Esophagus muscularis mucosa (tissue), 4 donors: ENCODE data around the gene IZUMO4. TPM values are rescaled to one million over a fixed set of nuclear protein-coding genes. Genes with fewer than 3 reads are reported as not detected.
A peak's percentile ranks its signal among the peaks of the same experiment; 100 is the strongest.

ENCODE experiments used
- DNase-seq: peaks from one replicate; pipeline ENCODE4 v3.0.0-alpha.2; 2017; ENCODE audit errors: extremely low spot score
- H3K27ac ChIP-seq, 4 donors: fragments of 200-600 bp; sonication (generic); replicated peaks in 1 of 4; 1 replicate in 3 of 4; 2 replicates in 1 of 4; pipeline ENCODE4 v1.5.1; 2016 to 2019; ENCODE audit warnings: mild to moderate bottlenecking in 1 of 4
- H3K27me3 ChIP-seq, 4 donors: fragments of 200-600 bp; sonication (generic); one replicate each; pipeline versions ENCODE4 v1.5.1 to v1.6.0; 2016 to 2019
- H3K36me3 ChIP-seq, 4 donors: fragments of 200-600 bp; sonication (generic); one replicate each; pipeline ENCODE4 v1.5.1; 2016 to 2019
- H3K4me1 ChIP-seq, 4 donors: fragments of 200-600 bp; sonication (generic); one replicate each; pipeline ENCODE4 v1.5.1; 2016 to 2019
- H3K4me3 ChIP-seq, 4 donors: fragments of 200-600 bp; sonication (generic); 1 replicate in 2 of 4; 2 replicates in 2 of 4; pipeline ENCODE4 v1.5.1; 2016 to 2019; ENCODE audit warnings: mild to moderate bottlenecking in 4 of 4, moderate library complexity in 1 of 4
- H3K9me3 ChIP-seq, 4 donors: fragments of 200-600 bp; sonication (generic); 1 replicate in 3 of 4; 2 replicates in 1 of 4; pipeline ENCODE4 v1.5.1; 2016 to 2019
- CTCF ChIP-seq, 3 experiments: fragments of 200-600 bp in 2 of 3; fragments of 450-650 bp in 1 of 3; sonication (generic) in 2 of 3; IDR thresholded peaks; one replicate each; pipeline ENCODE4 v1.5.1; 2017 to 2019; ENCODE audit warnings: antibody characterized with exemption in 3 of 3, mild to moderate bottlenecking in 2 of 3, moderate library complexity in 1 of 3
- EP300 ChIP-seq: sonication (generic); formaldehyde crosslinking; IDR thresholded peaks from one replicate; pipeline ENCODE4 v1.6.1; 2017; ENCODE audit warnings: antibody characterized with exemption
- POLR2A ChIP-seq: fragments of 450-650 bp; IDR thresholded peaks from one replicate; pipeline ENCODE4 v1.6.1; 2017; ENCODE audit warnings: antibody characterized with exemption, moderate library complexity, mild to moderate bottlenecking, low read depth
- POLR2AphosphoS5 ChIP-seq, 2 donors: sonication (generic); formaldehyde crosslinking; IDR thresholded peaks; one replicate each; pipeline ENCODE4 v1.6.1; 2017; ENCODE audit warnings: antibody characterized with exemption in 2 of 2
- WGBS: methylation state at CpG from one replicate; pipeline ENCODE4 v1.1.5; 2018; 5-methylcytosine and 5-hydroxymethylcytosine counted together
- intact Hi-C: fragments of 100-400 bp; cut with DNase I; formaldehyde crosslinking; loops from one replicate; pipeline ENCODE4 v1.15.1; 2023
- total RNA-seq, 4 donors: library from RNA; depleted of rRNA; stranded (reverse); fragments of >200 nt; gene quantifications; one replicate each; pipeline versions ENCODE4 v1.1.0 to v1.2.1, GENCODE V29; 2016

The IZUMO4 gene
- total RNA-seq, 4 donors from 2014 or later: 1.9 to 6.0 (median 3.9) TPM

DNA sequence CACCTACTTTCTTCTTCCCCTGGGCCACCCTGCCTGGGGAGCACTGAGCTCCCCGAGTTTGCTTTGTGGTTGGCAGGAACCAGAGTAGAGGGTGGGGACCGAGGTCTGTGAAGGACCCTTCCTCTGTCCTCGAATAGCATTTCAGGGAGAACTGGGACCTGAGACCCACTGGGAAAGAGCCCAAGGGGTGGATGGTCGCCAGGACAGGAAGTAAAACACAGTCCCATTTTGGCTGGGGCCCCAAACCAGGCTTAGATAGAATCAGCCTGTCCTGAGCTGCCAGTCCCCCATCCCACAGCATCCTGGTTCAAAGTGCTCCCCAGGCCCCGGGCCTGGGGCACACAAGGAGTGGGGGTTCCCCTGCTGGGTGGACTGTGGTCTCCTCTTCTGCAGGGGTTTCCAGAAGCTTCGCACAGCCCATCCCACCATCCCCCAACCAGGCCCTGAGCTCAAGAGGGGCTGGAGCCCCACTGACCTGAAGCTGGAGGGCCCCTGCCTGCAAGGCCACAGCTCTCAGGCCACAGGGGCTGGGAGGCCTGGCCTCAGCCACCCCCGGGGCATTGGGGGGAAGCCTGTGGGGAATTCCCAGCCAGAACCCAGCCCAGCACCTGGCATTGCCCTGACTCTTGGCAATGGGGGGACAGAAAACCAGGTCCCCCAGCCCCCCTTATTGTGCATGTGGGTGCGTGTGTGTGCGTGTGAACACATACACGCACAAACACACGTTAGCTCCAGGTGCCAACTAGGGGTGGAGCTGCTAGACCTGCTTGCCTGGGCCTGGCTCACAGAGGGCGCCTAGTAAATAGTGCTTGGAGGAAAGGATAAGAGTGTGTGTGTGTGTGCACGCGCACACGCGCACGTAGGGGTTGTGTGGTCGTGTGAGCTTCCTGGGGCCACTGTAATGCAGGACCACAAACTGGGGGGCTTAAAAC, 44.7 kb upstream of the IZUMO4 start:
- Histone ChIP-seq H3K27me3 (no peaks in the 10 kb centered on the region), H3K4me1 (peaks cover 65 to 88% (median 83%) of the 10 kb centered on the region in 4 donors), H3K36me3 (peaks cover 0 to 22% (median 10%) of the 10 kb centered on the region in 4 donors), H3K27ac (peak overlapping the region; percentile 99 to 100 (median 100)), H3K9me3 (no peaks in the 10 kb centered on the region), H3K4me3 (peak overlapping the region; percentile 87 to 100 (median 97))
- WGBS: 65% methylated on average over 16 of the region's 18 CpGs
- intact Hi-C loops: no loop called here
- TF ChIP-seq POLR2A (no peak), CTCF (IDR thresholded peaks at IDR 0.05) (no peak), EP300 (no peak), POLR2AphosphoS5 (IDR thresholded peaks at IDR 0.05) (no peak)
- no peak for DNase-seq

- H3K9me3 ChIP-seq: no peaks in the 10 kb centered on the region
- intact Hi-C loops: no loop called here
- peaks cover 0 to 5% (median 1%) of the 10 kb centered on the region in 4 donors for H3K36me3 ChIP-seq
- TF ChIP-seq POLR2AphosphoS5 (IDR thresholded peaks at IDR 0.05) (peak; percentile 81 to 90), POLR2A (no peak), CTCF (IDR thresholded peaks at IDR 0.05) (no peak)
- peak overlapping the region; percentile 48 to 100 (median 100) for H3K27ac ChIP-seq
- peaks cover 53 to 88% (median 81%) of the 10 kb centered on the region in 4 donors for H3K4me1 ChIP-seq
- H3K27me3 ChIP-seq: no peaks in the 10 kb centered on the region
- 82% methylated on average over 17 of the region's 24 CpGs for WGBS
- DNase-seq: no peak
- no peak overlapping the region for H3K4me3 ChIP-seq
Observed at GRCh38 chr19:2053601-2054389, 42.9 kb upstream of the IZUMO4 start.

- DNase-seq: no peak
- peak overlapping the region; percentile 48 to 100 (median 100) for H3K27ac ChIP-seq
- no peak overlapping the region for H3K4me3 ChIP-seq
- H3K36me3 ChIP-seq: no peaks in the 10 kb centered on the region
- intact Hi-C loops: no loop called here
- TF ChIP-seq POLR2AphosphoS5 (IDR thresholded peaks at IDR 0.05) (no peak), POLR2A (no peak), EP300 (no peak), CTCF (IDR thresholded peaks at IDR 0.05) (no peak)
- WGBS: 77% methylated on average over 8 of the region's 8 CpGs
- peaks cover 56 to 88% (median 82%) of the 10 kb centered on the region in 4 donors for H3K4me1 ChIP-seq
- H3K27me3 ChIP-seq: no peaks in the 10 kb centered on the region
- H3K9me3 ChIP-seq: no peaks in the 10 kb centered on the region
Observed at GRCh38 chr19:2054763-2055162, 42.0 kb upstream of the IZUMO4 start.

- WGBS: 9% methylated on average over 10 of the region's 22 CpGs
- TF ChIP-seq CTCF (IDR thresholded peaks at IDR 0.05) (no peak), EP300 (no peak), POLR2AphosphoS5 (IDR thresholded peaks at IDR 0.05) (peak; percentile 65 to 87)
- Histone ChIP-seq H3K9me3 (no peaks in the 10 kb centered on the region), H3K27me3 (no peaks in the 10 kb centered on the region), H3K4me3 (peak overlapping the region; percentile 51 to 60 (median 54)), H3K36me3 (no peaks in the 10 kb centered on the region), H3K4me1 (peaks cover 68 to 98% (median 95%) of the 10 kb centered on the region in 4 donors), H3K27ac (peak overlapping the region; percentile 99 to 100 (median 100))
- intact Hi-C loops: no loop called here
- no peak for DNase-seq
Observed at GRCh38 chr19:2055931-2056836, 40.5 kb upstream of the IZUMO4 start.
